HepG2 (cell line): ENCODE results near the gene STMN1. TPM values are rescaled to one million over a fixed set of nuclear protein-coding genes. Genes with fewer than 3 reads are reported as not detected.

Experiments used
- ATAC-seq: fragments of 200-7000 bp; cut with Tn5 transposase; 3 replicates; pipeline ENCODE4 v1.9.1; 2020; ENCODE audit warnings: mild to moderate bottlenecking, moderate library complexity
- BruUV-seq: library from RNA; stranded (reverse); fragments of 400-500 nt; replicated peaks from 2 replicates; lab custom pipeline; 2021; lab: Mats Ljungman, UMichigan
- CTCF ChIA-PET: fragments of 300-600 bp; formaldehyde crosslinking; extraction: SDS; loops from one replicate; lab custom pipeline; 2021; ENCODE audit warnings: low total read pairs, inconsistent platforms, low intra/inter-chr PET ratio; lab: Yijun Ruan, JAX
- POLR2A ChIA-PET: fragments of 350-600 bp; sonication (Branson Sonifier 250); formaldehyde crosslinking; loops from one replicate; lab custom pipeline; 2020; ENCODE audit warnings: antibody characterized with exemption, inconsistent platforms; lab: Yijun Ruan, JAX
- DNase-seq: peaks from one replicate; pipeline ENCODE4 v3.0.0-alpha.2; 2015; ENCODE audit warnings: low spot score
- FAIRE-seq: peaks from 3 replicates; lab custom pipeline; 2011; peaks lifted over from hg19 to GRCh38; lab: Jason Lieb, UNC
- H2AFZ ChIP-seq: one replicate; pipeline ENCODE4 v1.6.1; 2011; ENCODE audit warnings: low read length, inconsistent platforms
- H3K27ac ChIP-seq: fragments of 300-600 bp; 3 replicates; pipeline ENCODE4 v1.8.0; 2011; ENCODE audit warnings: mixed run types, mild to moderate bottlenecking, mixed read lengths, low read length, inconsistent platforms; ENCODE audit not compliant: insufficient read depth; ENCODE audit errors: extremely low read length
- H3K27me3 ChIP-seq, 2 experiments: fragments of 200-600 bp in 1 of 2; 2 replicates in 1 of 2; 3 replicates in 1 of 2; pipeline versions ENCODE4 v1.6.0 to v1.8.0; 2011; ENCODE audit warnings: low read length in 2 of 2, mild to moderate bottlenecking in 2 of 2, moderate library complexity in 2 of 2, inconsistent platforms in 1 of 2; ENCODE audit not compliant: insufficient read depth in 2 of 2, control insufficient read depth in 1 of 2
- H3K36me3 ChIP-seq, 2 experiments: fragments of 200-600 bp in 1 of 2; replicated peaks in 1 of 2; 2 replicates in 1 of 2; 3 replicates in 1 of 2; pipeline versions ENCODE4 v1.5.1 to v1.8.0; 2011; ENCODE audit warnings: low read length in 2 of 2, inconsistent platforms in 1 of 2; ENCODE audit not compliant: insufficient read depth in 2 of 2, control insufficient read depth in 1 of 2
- H3K4me1 ChIP-seq: 2 replicates; pipeline ENCODE4 v1.5.1; 2012; ENCODE audit warnings: low read length, inconsistent platforms; ENCODE audit not compliant: insufficient read depth
- H3K4me2 ChIP-seq: 2 replicates; pipeline ENCODE4 v1.6.0; 2011; ENCODE audit warnings: low read depth, low read length, inconsistent platforms
- H3K4me3 ChIP-seq, 3 experiments: fragments of 200-600 bp in 1 of 3; sonication (generic), shearing (Covaris generic) in 1 of 3; replicated peaks in 1 of 3; 2 replicates each; pipeline ENCODE4 v1.5.1; 2011 to 2016; ENCODE audit warnings: low read length in 3 of 3, inconsistent platforms in 2 of 3, low read depth in 2 of 3, mild to moderate bottlenecking in 2 of 3, control low read depth in 1 of 3, mixed read lengths in 1 of 3; ENCODE audit not compliant: insufficient read depth in 1 of 3
- H3K79me2 ChIP-seq: one replicate; pipeline ENCODE4 v1.6.1; 2011; ENCODE audit warnings: low read length, inconsistent platforms; ENCODE audit not compliant: insufficient read depth
- H3K9ac ChIP-seq: 2 replicates; pipeline ENCODE4 v1.6.0; 2011; ENCODE audit warnings: mild to moderate bottlenecking, low read depth, low read length, inconsistent platforms; ENCODE audit not compliant: insufficient read depth
- H3K9me3 ChIP-seq: 2 replicates; pipeline ENCODE4 v1.5.1; 2012; ENCODE audit warnings: mild to moderate bottlenecking, low read length
- H4K20me1 ChIP-seq: 2 replicates; pipeline ENCODE4 v1.6.0; 2011; ENCODE audit warnings: inconsistent platforms, mild to moderate bottlenecking, low read length, moderate library complexity; ENCODE audit not compliant: insufficient read depth
- AGO1 ChIP-seq: fragments of 200-400 bp; formaldehyde crosslinking; IDR thresholded peaks from 2 replicates; pipeline ENCODE4 v1.6.1; 2017; ENCODE audit warnings: mild to moderate bottlenecking, low read depth, low read length, moderate library complexity; ENCODE audit not compliant: poor library complexity, severe bottlenecking
- ARNT2 ChIP-seq: sonication (generic); formaldehyde crosslinking; IDR thresholded peaks from 2 replicates; pipeline ENCODE4 v1.8.0; 2022; ENCODE audit warnings: mild to moderate bottlenecking, low read depth, missing genetic modification reagents, moderate library complexity
- CREB1 ChIP-seq, 2 experiments: fragments of 450-650 bp in 1 of 2; IDR thresholded peaks; 2 replicates each; pipeline ENCODE4 v1.6.1; 2016 to 2017; ENCODE audit warnings: control low read depth in 1 of 2, mild to moderate bottlenecking in 1 of 2, missing compliant biosample characterization in 1 of 2, missing genetic modification characterization in 1 of 2
- ELF3 ChIP-seq: IDR thresholded peaks from 2 replicates; pipeline ENCODE4 v1.6.1; 2016; ENCODE audit warnings: missing genetic modification reagents, missing compliant biosample characterization
- ERF ChIP-seq: IDR thresholded peaks from 2 replicates; pipeline ENCODE4 v1.6.1; 2018; ENCODE audit warnings: missing biosample characterization, missing genetic modification reagents
- GABPB1 ChIP-seq: IDR thresholded peaks from 2 replicates; pipeline ENCODE4 v1.6.1; 2016; ENCODE audit warnings: mild to moderate bottlenecking, missing genetic modification reagents, moderate library complexity, missing compliant biosample characterization
- POLR2A ChIP-seq, 2 experiments: IDR thresholded peaks; 2 replicates each; pipeline ENCODE4 v1.6.1; 2011; ENCODE audit warnings: low read depth in 2 of 2, low read length in 2 of 2, mild to moderate bottlenecking in 1 of 2, moderate library complexity in 1 of 2; ENCODE audit not compliant: insufficient read depth in 1 of 2
- RERE ChIP-seq: IDR thresholded peaks from 2 replicates; pipeline ENCODE4 v1.6.1; 2016; ENCODE audit warnings: low read depth, missing genetic modification reagents, missing compliant biosample characterization
- SOX5 ChIP-seq: IDR thresholded peaks from 2 replicates; pipeline ENCODE4 v1.6.1; 2016; ENCODE audit warnings: borderline replicate concordance
- SPEN ChIP-seq: sonication (generic); formaldehyde crosslinking; IDR thresholded peaks from 2 replicates; pipeline ENCODE4 v1.5.1; 2020; ENCODE audit warnings: low read depth, mild to moderate bottlenecking, missing genetic modification reagents
- THYN1 ChIP-seq: sonication (generic); formaldehyde crosslinking; IDR thresholded peaks from 2 replicates; pipeline ENCODE4 v1.8.1; 2023; ENCODE audit warnings: low read depth, mild to moderate bottlenecking, moderate library complexity, missing genetic modification reagents, borderline replicate concordance
- ZBTB34 ChIP-seq: sonication (generic); formaldehyde crosslinking; IDR thresholded peaks from 2 replicates; pipeline ENCODE4 v1.8.0; 2022; ENCODE audit warnings: mild to moderate bottlenecking, missing genetic modification reagents
- ZNF841 ChIP-seq: sonication (generic); formaldehyde crosslinking; IDR thresholded peaks from 2 replicates; pipeline ENCODE4 v1.8.1; 2023; ENCODE audit warnings: missing genetic modification reagents, borderline replicate concordance
- ZSCAN20 ChIP-seq: sonication (generic); formaldehyde crosslinking; IDR thresholded peaks from 2 replicates; pipeline ENCODE4 v1.4.0; 2020; ENCODE audit warnings: missing genetic modification reagents, mild to moderate bottlenecking, borderline replicate concordance
- WGBS: methylation state at CpG from one replicate; pipeline ENCODE4 v1.1.6; 2017; ENCODE audit warnings: low lambda C conversion rate; 5-methylcytosine and 5-hydroxymethylcytosine counted together
- in situ Hi-C: cut with HindIII; loops from 2 replicates; pipeline ENCODE4 v1.10.0; 2017; ENCODE audit warnings: low pct_unique_long_range_greater_than_20kb; ENCODE audit not compliant: extremely low pct_ligation_motif_present
- intact Hi-C: fragments of 100-400 bp; cut with micrococcal nuclease; formaldehyde crosslinking; loops from one replicate; pipeline ENCODE4 v1.10.0; 2022; ENCODE audit not compliant: unreplicated experiment
- polyA plus RNA-seq, 8 experiments: library from polyadenylated mRNA; depleted of rRNA in 3 of 8; stranded (reverse) in 7 of 8; unstranded in 1 of 8; fragments of >200 nt; fragmentation: Illumina TruSeq in 4 of 8; extraction: Trizol in 4 of 8; gene quantifications; 2 replicates each; pipeline versions ENCODE4 v1.2.1 to v1.2.3, GENCODE V29; 2011 to 2016; ENCODE audit warnings: low read depth in 4 of 8, missing spikeins in 1 of 8, mixed read lengths in 1 of 8; ENCODE audit not compliant: insufficient read depth in 1 of 8
- total RNA-seq, 5 experiments: library from RNA; depleted of rRNA; stranded (reverse); fragments of >200 nt; fragmentation: Illumina TruSeq; extraction: Trizol; gene quantifications; 2 replicates each; pipeline ENCODE4 v1.2.3, GENCODE V29; 2016; ENCODE audit warnings: low read depth in 1 of 5
- TF ChIP-seq, protein P1 (sequence below): sonication (generic); formaldehyde crosslinking; IDR thresholded peaks from 2 replicates; pipeline ENCODE4 v1.4.0; 2020; ENCODE audit warnings: missing genetic modification reagents

The STMN1 gene
- total and polyA plus RNA-seq, 2 of the 13 experiments (the other 11 are each of a cell fraction or from before 2014, with no cell fraction given), result 45.9 to 409 TPM

GRCh38 chr1:25867210-25867991 lies 38.8 kb downstream of the STMN1 start:
- Histone ChIP-seq H4K20me1 (no peaks in the 10 kb centered on the region), H2AFZ (no peak overlapping the region), H3K4me3 (no peak overlapping the region), H3K36me3 (peaks cover 8 to 15% of the 10 kb centered on the region in 2 experiments; a peak in 4 of 5 replicates), H3K4me2 (peak overlapping the region; percentile 57), H3K27me3 (no peaks in the 10 kb centered on the region), H3K4me1 (peaks cover 77% of the 10 kb centered on the region), H3K27ac (peak overlapping the region; percentile 60), H3K9me3 (no peaks in the 10 kb centered on the region), H3K79me2 (no peaks in the 10 kb centered on the region), H3K9ac (no peak overlapping the region)
- FAIRE-seq, result peak; percentile 55
- in situ Hi-C loops, result no loop called here
- 42% methylated on average over 9 of the region's 9 CpGs for WGBS
- peak; percentile 65 for DNase-seq
- intact Hi-C loops, result no loop called here
- BruUV-seq, result no TSS peak
- ATAC-seq, result peak; percentile 43
- ChIA-PET POLR2A (interaction anchor here (0.9 to 1.3 kb wide), 3 partner anchors 8 to 47 kb away, joined by 3 to 6 read pairs (median 5); partner anchors contain the start of genes MTFR1L and PAQR7), CTCF (no interaction called here)
- TF ChIP-seq AGO1 (no peak), ELF3 (CRISPR knock-in tag) (peak; percentile 31; the same call in 1 of the 2 replicates), POLR2A (IDR thresholded peaks at IDR 0.05; ENCODE audit: insufficient read depth in 1 of 2, low read depth in 2 of 2, low read length in 2 of 2) (peak in 1 of 2 experiments; percentile 32; a peak in 1 of 4 replicates), THYN1 (no peak), ZBTB34 (CRISPR knock-in tag) (no peak), ZSCAN20 (CRISPR knock-in tag) (no peak), SOX5 (CRISPR knock-in tag) (peak; percentile 48; the same call in 1 of the 2 replicates), GABPB1 (no peak), ARNT2 (CRISPR knock-in tag) (peak; percentile 37; the same call in 1 of the 2 replicates), CREB1 (IDR thresholded peaks at IDR 0.05) (no peak), CREB1 (CRISPR knock-in tag; IDR thresholded peaks at IDR 0.05) (0 out of 2 replicates have a peak, but pooled peaks have one; percentile 22), SPEN (CRISPR knock-in tag) (peak; percentile 18; the same call in 1 of the 2 replicates), ERF (CRISPR knock-in tag) (peak; percentile 23; the same call in 1 of the 2 replicates), ZNF841 (CRISPR knock-in tag) (no peak), RERE (CRISPR knock-in tag) (0 out of 2 replicates have a peak, but pooled peaks have one; percentile 41)
- TF ChIP-seq, protein P1, sequence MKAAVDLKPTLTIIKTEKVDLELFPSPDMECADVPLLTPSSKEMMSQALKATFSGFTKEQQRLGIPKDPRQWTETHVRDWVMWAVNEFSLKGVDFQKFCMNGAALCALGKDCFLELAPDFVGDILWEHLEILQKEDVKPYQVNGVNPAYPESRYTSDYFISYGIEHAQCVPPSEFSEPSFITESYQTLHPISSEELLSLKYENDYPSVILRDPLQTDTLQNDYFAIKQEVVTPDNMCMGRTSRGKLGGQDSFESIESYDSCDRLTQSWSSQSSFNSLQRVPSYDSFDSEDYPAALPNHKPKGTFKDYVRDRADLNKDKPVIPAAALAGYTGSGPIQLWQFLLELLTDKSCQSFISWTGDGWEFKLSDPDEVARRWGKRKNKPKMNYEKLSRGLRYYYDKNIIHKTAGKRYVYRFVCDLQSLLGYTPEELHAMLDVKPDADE (CRISPR knock-in tag), result no peak
